Upper lobe of left lung (tissue), 6 donors: Measurements from ENCODE around the gene DYNC2I2. TPM values are rescaled to one million over a fixed set of nuclear protein-coding genes. Genes with fewer than 3 reads are reported as not detected.
"Not testable (repeated sequence)": the region's sequence is repeated elsewhere in the genome, so short reads cannot be mapped to it uniquely, and the experiment has no call there.

Source experiments
- ATAC-seq, 2 donors: fragments of 200-7000 bp; cut with Tn5 transposase; one replicate each; pipeline ENCODE4 v1.9.1; 2022; ENCODE audit warnings: mild to moderate bottlenecking in 2 of 2, moderate library complexity in 2 of 2; ENCODE audit not compliant: low FRiP score in 2 of 2
- DNase-seq, 2 donors: peaks; one replicate each; pipeline ENCODE4 v3.0.0-alpha.2; 2019 to 2020
- H3K27ac ChIP-seq, 4 donors: fragments of 200-600 bp; sonication (generic); one replicate each; pipeline ENCODE4 v1.5.1; 2016 to 2019
- H3K27me3 ChIP-seq, 4 donors: fragments of 200-600 bp; sonication (generic); one replicate each; pipeline ENCODE4 v1.5.1; 2017 to 2019
- H3K36me3 ChIP-seq, 4 donors: fragments of 200-600 bp; sonication (generic); one replicate each; pipeline ENCODE4 v1.5.1; 2016 to 2019
- H3K4me1 ChIP-seq, 4 donors: fragments of 200-600 bp; sonication (generic); one replicate each; pipeline ENCODE4 v1.5.1; 2018 to 2019
- H3K4me3 ChIP-seq, 4 donors: fragments of 200-600 bp; sonication (generic); one replicate each; pipeline ENCODE4 v1.5.1; 2017 to 2019; ENCODE audit warnings: mild to moderate bottlenecking in 2 of 4, moderate library complexity in 1 of 4
- H3K9me3 ChIP-seq, 4 donors: fragments of 200-600 bp; sonication (generic); one replicate each; pipeline ENCODE4 v1.5.1; 2018 to 2019
- EP300 ChIP-seq, 4 donors: sonication (generic); formaldehyde crosslinking; IDR thresholded peaks; one replicate each; pipeline ENCODE4 v1.5.1; 2017; ENCODE audit warnings: antibody characterized with exemption in 4 of 4, control low read depth in 2 of 4
- POLR2A ChIP-seq, 4 donors: fragments of 450-650 bp; IDR thresholded peaks; one replicate each; pipeline ENCODE4 v1.5.1; 2016 to 2017; ENCODE audit warnings: antibody characterized with exemption in 4 of 4, mild to moderate bottlenecking in 2 of 4
- POLR2AphosphoS5 ChIP-seq, 2 donors: sonication (generic); formaldehyde crosslinking; IDR thresholded peaks; one replicate each; pipeline ENCODE4 v1.5.1; 2017; ENCODE audit warnings: antibody characterized with exemption in 2 of 2
- WGBS, 2 donors: methylation state at CpG; one replicate each; pipeline ENCODE4 v1.1.5; 2017 to 2018; 5-methylcytosine and 5-hydroxymethylcytosine counted together
- total RNA-seq, 6 donors: library from RNA; depleted of rRNA in 4 of 6; stranded (reverse); fragments of >200 nt in 4 of 6; gene quantifications; one replicate each; pipeline versions ENCODE4 v1.1.0 to v1.2.1, GENCODE V29; 2016 to 2021
- TF ChIP-seq, protein P1 (sequence below), 6 experiments: fragments of 450-650 bp in 4 of 6; fragments of 200-600 bp in 2 of 6; sonication (generic) in 2 of 6; IDR thresholded peaks; one replicate each; pipeline ENCODE4 v1.5.1; 2016 to 2019; ENCODE audit warnings: antibody characterized with exemption in 6 of 6
- donor health status: DM: no; HTN: no; CAD: no; lungs with moderate emphysema.
- donor health status: DM: no; HTN: yes; CAD: no; lungs with severe emphysema.

The DYNC2I2 gene
- total RNA-seq, 6 donors from 2014 or later: 47.8 to 105 (median 76.8) TPM

DNA sequence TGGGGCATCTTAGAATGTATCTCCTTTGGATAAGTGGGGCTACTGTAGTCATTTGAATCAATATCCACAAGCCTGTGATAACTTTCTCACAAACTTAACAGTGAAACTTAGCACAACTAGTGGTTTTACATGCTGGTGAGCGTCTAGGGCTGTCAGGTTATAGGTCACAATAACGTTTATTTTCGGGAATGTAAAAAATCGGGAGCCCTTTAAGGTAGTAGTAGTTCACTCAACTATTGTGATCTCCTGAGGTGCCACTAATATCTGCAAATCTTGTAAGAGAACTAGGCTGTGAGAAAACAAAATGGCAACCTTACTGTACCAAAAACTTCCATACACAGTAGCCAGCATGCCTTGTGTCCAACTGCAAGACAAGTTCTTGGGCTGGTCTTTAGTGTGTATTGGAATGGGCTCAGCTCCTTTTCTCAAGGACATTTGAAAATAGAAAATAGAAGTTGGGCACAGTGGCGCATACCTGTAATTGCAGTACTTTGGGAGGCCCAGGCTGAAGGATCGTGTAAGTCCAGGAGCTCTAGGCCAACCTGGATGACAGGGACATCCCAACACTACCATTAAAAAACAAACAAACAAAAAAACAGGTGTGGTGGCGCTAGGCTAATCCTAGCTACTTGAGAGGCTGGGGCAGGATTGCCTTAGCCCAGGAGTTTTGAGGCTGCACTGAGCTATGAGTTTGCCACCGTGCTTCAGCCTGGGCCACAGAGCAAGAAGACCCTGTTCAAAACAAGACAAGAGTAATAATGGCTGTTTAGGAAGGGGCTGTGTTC lies 40.5 kb upstream of the DYNC2I2 start:
- Histone ChIP-seq H3K4me1 (peaks cover 0 to 7% (median 3%) of the 10 kb centered on the region in 4 donors), H3K9me3 (no peaks in the 10 kb centered on the region), H3K36me3 (peaks cover 26 to 50% (median 35%) of the 10 kb centered on the region in 4 donors), H3K27me3 (no peaks in the 10 kb centered on the region), H3K4me3 (no peak overlapping the region), H3K27ac (peak overlapping the region in 1 of 4 donors; percentile 6)
- no peak for ATAC-seq
- 77 to 79% methylated on average over 8 of the region's 8 CpGs for WGBS, 2 donors
- TF ChIP-seq EP300 (IDR thresholded peaks at IDR 0.05) (no peak), POLR2AphosphoS5 (IDR thresholded peaks at IDR 0.05) (no peak), POLR2A (IDR thresholded peaks at IDR 0.05) (no peak)
- TF ChIP-seq, protein P1, sequence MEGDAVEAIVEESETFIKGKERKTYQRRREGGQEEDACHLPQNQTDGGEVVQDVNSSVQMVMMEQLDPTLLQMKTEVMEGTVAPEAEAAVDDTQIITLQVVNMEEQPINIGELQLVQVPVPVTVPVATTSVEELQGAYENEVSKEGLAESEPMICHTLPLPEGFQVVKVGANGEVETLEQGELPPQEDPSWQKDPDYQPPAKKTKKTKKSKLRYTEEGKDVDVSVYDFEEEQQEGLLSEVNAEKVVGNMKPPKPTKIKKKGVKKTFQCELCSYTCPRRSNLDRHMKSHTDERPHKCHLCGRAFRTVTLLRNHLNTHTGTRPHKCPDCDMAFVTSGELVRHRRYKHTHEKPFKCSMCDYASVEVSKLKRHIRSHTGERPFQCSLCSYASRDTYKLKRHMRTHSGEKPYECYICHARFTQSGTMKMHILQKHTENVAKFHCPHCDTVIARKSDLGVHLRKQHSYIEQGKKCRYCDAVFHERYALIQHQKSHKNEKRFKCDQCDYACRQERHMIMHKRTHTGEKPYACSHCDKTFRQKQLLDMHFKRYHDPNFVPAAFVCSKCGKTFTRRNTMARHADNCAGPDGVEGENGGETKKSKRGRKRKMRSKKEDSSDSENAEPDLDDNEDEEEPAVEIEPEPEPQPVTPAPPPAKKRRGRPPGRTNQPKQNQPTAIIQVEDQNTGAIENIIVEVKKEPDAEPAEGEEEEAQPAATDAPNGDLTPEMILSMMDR (IDR thresholded peaks at IDR 0.05): no peak
- DNase-seq: no peak

DNA sequence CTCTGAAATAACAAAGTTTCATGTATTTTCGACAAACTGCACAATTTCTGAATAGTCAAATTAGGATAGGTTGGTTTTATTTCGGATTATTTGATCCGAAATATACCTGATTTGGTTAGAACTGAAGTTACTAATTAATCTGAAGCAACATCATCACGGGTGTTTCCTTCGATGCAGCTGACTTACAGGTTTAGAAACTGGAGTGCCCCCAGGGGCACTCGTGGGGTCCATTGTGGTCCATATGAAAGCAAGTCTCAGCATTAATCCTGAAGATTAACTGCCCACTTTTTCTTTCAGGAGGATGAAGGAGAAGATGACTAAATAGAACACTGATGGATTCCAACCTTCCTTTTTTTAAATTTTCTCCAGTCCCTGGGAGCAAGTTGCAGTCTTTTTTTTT lies 37.7 kb upstream of the DYNC2I2 start:
- Histone ChIP-seq H3K27me3 (no peaks in the 10 kb centered on the region), H3K9me3 (no peaks in the 10 kb centered on the region), H3K27ac (no peak overlapping the region), H3K4me3 (no peak overlapping the region), H3K4me1 (peaks cover 11 to 17% (median 16%) of the 10 kb centered on the region in 4 donors), H3K36me3 (peaks cover 30 to 60% (median 39%) of the 10 kb centered on the region in 4 donors)
- ATAC-seq: no peak
- no peak for DNase-seq
- 80 to 84% methylated on average over 6 of the region's 6 CpGs for WGBS, 2 donors
- TF ChIP-seq EP300 (IDR thresholded peaks at IDR 0.05) (no peak), POLR2A (IDR thresholded peaks at IDR 0.05) (no peak), POLR2AphosphoS5 (IDR thresholded peaks at IDR 0.05) (no peak)
- TF ChIP-seq, protein P1 (IDR thresholded peaks at IDR 0.05): no peak

DNA sequence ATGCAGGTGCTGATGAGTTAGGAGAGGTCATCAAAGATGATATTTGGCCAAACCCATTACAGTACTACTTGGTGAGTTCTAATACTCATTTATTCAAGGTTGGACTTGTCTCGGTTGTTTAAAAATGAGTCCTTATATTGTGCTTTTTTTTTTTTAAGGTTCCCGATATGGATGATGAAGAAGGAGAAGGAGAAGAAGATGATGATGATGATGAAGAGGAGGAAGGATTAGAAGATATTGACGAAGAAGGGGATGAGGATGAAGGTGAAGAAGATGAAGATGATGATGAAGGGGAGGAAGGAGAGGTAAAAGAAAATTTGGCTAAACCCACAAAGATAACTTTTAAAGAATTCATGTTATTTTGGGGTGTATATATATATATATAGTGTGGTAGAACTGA lies 37.1 kb upstream of the DYNC2I2 start:
- not testable (repeated sequence) for H3K9me3 ChIP-seq, DNase-seq, H3K4me3 ChIP-seq, ATAC-seq, H3K27me3 ChIP-seq, H3K27ac ChIP-seq
- WGBS, 2 donors: 84 to 89% methylated on average over 3 of the region's 3 CpGs
- peaks cover 11 to 17% (median 16%) of the 10 kb centered on the region in 4 donors for H3K4me1 ChIP-seq
- H3K36me3 ChIP-seq: peaks cover 30 to 60% (median 39%) of the 10 kb centered on the region in 4 donors

DNA sequence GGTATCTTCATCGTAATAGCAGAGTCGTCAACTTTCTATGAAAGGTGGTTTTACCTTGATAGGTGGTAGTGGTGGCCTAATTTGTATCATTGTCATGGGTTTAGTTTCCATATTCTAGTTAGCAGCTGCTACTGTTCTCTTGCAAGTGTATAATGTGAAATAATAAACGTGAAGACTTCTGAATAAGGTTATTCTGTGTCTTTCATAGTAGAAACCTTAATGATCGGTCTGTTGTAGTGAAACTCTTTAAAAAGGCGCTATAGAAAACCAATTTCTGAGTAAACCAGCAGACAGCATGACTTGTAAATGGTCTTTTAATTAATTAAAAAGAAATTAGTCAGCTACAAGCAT lies 34.0 kb upstream of the DYNC2I2 start:
- H3K9me3 ChIP-seq: no peaks in the 10 kb centered on the region
- DNase-seq: no peak
- WGBS, 2 donors: 16 to 17% methylated on average over 5 of the region's 5 CpGs
- peaks cover 33 to 45% (median 39%) of the 10 kb centered on the region in 4 donors for H3K4me1 ChIP-seq
- peak overlapping the region; percentile 88 to 95 (median 92) for H3K4me3 ChIP-seq
- peak overlapping the region; percentile 68 to 98 (median 74) for H3K27ac ChIP-seq
- H3K36me3 ChIP-seq: peaks cover 22 to 44% (median 31%) of the 10 kb centered on the region in 4 donors
- no peak for TF ChIP-seq POLR2A (IDR thresholded peaks at IDR 0.05)
- TF ChIP-seq, protein P1 (IDR thresholded peaks at IDR 0.05): no peak
- ATAC-seq: no peak
- H3K27me3 ChIP-seq: no peaks in the 10 kb centered on the region

DNA sequence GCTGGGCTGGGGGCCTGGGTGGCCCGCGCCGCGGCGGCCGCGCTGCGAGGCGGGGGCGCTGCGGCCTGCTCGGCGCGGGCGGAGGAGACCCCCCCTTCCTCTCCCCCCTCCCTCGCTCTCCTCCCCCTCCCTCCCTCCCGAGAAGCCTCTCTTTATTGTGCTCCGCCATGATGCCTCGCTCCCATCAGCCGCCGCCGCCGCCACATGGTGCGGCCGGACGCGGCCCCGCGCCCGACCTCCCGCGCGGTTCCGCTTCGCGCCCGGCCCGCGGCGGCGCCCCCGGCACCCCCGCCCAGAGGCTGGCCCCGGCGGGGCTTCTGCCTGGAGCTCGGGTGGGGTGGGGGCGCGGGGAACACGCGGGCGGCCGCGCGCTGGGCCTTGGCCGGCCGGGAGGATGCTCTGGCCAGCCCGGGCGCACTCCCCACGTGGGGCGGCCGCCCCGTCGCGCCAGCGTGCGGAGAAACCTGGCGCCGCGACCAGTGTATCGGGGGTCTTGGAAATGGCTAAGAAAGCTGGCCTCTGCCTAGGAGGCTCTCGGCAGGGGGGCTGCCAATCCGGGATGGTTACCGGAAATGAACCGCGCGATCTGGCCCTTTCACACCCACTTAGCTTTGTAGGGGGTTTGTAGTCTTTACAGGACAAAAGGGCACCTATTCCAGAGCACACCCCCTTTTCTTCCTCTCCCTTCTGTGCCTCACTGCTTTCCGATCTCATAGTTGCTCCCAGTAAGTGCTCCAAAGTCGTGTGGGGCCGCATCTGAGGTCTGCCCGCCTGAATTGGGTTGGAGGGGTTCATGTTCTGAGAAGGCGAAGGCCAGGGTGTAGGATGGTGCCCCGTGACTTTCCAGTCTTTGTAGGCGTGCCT lies 33.4 kb upstream of the DYNC2I2 start:
- Histone ChIP-seq H3K9me3 (no peaks in the 10 kb centered on the region), H3K4me1 (peaks cover 39 to 51% (median 45%) of the 10 kb centered on the region in 4 donors), H3K36me3 (peaks cover 20 to 39% (median 28%) of the 10 kb centered on the region in 4 donors), H3K27me3 (no peaks in the 10 kb centered on the region), H3K4me3 (peak overlapping the region; percentile 88 to 95 (median 92)), H3K27ac (peak overlapping the region; percentile 68 to 98 (median 87))
- TF ChIP-seq EP300 (IDR thresholded peaks at IDR 0.05): no peak
- TF ChIP-seq POLR2AphosphoS5 (IDR thresholded peaks at IDR 0.05): no peak
- TF ChIP-seq POLR2A (IDR thresholded peaks at IDR 0.05): no peak
- TF ChIP-seq, protein P1 (IDR thresholded peaks at IDR 0.05): no peak
- ATAC-seq: no peak
- 0 to 1% methylated on average over 7 to 36 of the region's 83 CpGs for WGBS, 2 donors
- DNase-seq: peak in 1 of 2 donors; percentile 89
